ENCODE results near the gene OTULIN. TPM values are rescaled to one million over a fixed set of nuclear protein-coding genes. Genes with fewer than 3 reads are reported as not detected.

OTULIN gene
- total RNA-seq, 1 experiment from 2014 or later = 20.4 TPM

DNA sequence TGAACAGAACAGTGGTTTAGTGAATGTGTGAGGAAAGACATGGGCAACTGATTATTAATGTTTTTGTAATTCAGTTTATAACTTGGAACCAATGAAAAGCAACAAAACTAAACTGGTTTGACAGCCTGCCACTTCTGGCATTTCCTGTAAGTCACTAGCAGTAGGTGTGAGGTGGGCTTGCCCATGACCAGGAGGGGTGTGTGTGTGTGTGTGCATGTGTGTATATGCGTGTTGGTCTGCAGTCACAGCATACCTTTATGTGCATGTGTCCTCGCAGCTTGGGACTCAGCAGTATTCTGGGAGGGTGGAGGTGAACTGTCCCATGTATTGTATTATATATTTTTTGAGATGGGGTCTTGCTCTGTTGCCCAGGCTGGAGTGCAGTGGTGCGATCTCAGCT lies 32.3 kb downstream of the OTULIN start:
- DNase-seq (ENCODE audit: low spot score) = no peak

DNA sequence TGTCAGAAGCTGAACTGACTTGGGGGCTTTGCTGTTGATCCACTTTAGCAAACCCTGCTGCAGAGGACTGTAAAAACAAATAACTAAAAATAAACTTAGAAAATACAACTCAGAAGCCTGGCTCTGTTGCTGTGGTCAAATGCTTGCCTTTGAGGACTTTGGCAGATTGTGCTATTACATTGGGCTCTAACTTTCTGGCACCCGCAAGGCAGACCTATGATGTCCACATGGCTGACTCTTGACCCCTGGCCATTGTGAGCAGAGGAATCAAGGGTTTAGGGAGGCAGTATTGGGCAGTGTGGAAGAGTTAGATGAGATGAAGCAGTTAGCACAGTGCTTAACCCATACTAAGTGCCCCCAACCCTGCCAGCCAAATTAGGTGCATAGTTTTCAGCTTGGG lies 34.0 kb downstream of the OTULIN start:
- DNase-seq (ENCODE audit: low spot score) = no peak

GRCh38 chr5:14699159-14699558 lies 34.6 kb downstream of the OTULIN start:
- DNase-seq (ENCODE audit: low spot score) = no peak

DNA sequence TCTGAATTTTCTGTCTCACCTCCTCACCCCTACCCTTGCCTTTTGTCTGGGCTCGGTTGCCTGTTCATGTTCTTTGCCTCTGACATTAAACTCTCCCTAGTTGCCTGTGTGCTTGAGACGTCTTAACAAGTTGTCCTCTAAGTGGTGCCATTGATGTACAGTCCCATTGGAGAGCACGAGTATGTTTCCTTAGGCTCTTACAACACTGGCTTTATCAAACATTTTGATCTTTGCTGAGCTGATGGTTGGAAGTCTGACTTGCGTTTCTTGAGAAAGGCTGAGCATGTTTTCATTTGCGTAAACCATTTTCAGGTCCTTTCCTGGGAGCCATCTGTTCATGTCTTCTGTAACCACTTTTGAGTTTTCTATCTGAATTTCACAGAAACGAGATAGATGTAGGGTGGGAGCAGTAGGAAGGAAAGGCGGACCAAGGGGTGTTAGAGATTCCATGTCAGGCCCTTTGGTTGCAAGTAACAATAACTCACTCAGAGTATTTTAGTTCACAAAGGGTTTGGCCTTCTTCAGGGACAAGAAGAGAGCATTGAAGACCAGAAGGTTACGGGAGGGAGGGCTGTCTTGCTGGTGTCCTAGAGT lies 35.4 kb downstream of the OTULIN start:
- no peak for DNase-seq (ENCODE audit: low spot score)

DNA sequence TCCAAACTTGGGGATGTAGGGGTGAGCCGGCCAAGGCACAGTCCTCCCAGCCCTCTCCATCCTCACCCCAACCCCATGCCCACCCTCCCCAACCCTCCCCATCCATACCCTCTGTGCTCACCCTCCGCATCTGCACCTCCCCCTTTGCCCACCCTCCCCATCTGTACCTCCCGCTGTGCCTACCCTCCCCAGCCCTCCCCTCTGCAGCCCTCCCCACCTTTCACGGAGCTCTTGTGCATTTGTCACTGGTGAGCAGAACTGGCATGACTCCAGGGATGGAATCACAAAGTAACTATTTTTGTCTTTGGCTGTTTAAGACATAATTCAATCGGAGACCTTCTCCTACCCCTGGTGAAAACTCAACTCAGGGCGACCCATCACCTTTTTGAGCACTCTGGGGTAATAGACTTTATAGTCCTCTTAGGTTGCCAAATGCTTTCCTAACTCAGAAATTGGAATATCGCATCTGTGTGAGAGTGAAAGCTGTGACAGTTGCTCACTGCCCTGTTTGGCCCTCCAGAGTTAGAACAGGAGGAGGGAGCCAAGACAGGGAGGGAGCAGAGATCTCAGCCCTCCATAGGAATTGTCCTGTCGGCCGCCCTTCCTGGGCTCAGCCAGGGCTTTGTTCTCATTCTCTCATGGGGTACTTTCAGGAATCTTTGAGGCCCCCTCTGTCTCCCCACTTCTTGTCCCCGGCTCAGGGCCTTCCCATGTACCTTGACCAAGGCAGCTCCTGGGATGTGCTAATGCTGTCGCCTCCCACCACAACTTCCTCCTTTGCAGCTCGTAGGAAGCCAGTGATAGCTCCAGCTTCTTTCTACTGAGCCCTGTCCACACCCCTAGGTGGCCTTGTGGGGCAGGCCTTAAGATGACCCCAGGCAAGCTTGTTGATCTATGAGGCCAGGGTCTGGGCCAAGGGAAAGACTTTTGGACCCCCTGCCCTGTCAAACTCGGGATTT lies 36.2 kb downstream of the OTULIN start:
- no peak for DNase-seq (ENCODE audit: low spot score)

DNA sequence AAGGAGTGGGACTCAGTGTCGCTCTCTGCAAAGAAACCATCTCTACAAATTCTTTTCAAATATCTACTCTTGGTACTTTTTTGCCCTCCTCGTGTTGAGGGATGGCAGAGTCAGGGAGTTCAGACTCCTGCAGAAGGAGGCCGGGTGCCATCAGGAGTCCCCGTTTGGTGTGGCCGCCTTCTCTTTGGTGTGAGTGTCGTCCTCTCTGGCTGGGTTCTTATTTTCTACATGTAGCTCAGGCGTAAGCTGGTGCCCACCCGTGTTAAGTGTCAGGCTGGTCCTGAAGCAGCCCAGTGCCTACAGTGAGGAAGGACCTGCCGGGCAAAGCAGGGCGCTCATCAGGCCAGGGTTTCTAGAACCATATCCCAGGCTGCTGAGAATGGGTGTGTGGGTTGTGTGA lies 37.0 kb downstream of the OTULIN start:
- no peak for DNase-seq (ENCODE audit: low spot score)

- no peak for DNase-seq (ENCODE audit: low spot score)
These were observed 37.8 kb downstream of the OTULIN start for GRCh38 chr5:14702238-14702839.

- DNase-seq (ENCODE audit: low spot score) = no peak
These were observed 41.0 kb downstream of the OTULIN start for GRCh38 chr5:14705556-14705955.

GRCh38 chr5:14706615-14707021 lies 42.1 kb downstream of the OTULIN start:
- DNase-seq (ENCODE audit: low spot score) = no peak

- DNase-seq (ENCODE audit: low spot score) = no peak
These were observed 43.4 kb downstream of the OTULIN start for GRCh38 chr5:14707811-14708390.

DNA sequence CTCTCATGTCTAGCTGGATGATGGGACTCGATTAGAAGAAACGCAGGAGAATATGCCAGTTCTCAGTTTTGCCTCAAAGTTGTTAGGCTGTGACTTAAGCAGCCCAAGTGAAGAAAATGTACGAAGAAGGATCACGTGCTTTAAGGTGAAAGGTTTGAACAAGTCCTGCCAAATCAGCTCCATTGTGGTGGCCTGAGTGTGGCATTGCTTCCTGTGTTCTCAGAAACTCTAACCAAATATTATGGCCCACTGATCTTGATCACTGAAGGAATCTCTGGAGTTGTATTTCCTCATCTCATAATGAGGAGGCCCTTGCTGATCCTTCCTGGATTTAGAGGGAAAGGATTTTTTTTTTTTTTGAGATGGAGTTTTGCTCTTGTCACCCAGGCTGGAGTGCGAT lies 44.0 kb downstream of the OTULIN start:
- no peak for DNase-seq (ENCODE audit: low spot score)

- no peak for DNase-seq (ENCODE audit: low spot score)
These were observed 45.9 kb downstream of the OTULIN start for GRCh38 chr5:14710313-14710994.

DNA sequence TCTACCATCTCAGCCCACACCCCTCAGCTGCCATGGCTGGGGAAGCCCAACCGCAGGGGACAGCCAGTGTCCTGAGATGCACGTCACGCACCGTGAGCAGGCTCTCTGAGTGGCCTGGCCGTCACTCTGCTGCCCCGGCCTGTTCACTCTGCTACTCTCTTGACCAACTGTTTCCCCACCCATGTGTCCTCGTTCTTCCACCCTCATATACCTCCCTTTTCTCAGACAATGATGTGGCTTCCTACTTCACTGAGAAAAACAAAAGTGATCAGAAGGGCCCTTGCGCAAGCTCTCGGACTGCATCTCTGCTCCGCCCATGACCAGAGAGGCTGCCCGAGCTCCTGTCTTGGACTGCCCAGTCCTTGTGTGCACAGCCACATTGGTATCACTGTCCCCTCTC lies 47.6 kb downstream of the OTULIN start:
- DNase-seq (ENCODE audit: low spot score) = no peak

DNA sequence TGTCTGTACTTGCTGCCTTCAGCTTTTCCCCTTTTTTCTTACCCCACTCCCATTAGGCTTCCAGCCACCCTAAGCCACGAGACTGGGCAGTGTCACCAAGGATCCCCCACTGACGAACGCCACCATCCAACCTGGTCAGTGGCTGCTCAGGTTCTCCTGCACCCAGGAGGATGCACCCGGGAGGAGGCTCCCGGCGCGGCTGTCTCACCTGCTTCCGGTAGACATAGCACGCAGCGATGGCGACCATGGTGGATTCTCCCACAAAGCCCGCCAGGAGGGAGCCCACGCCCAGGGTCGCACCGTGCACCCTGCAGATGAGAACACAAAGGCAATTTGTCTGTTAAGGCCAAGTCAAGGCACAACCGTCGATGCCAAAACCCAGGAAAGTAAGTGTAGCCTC lies 48.1 kb downstream of the OTULIN start:
- DNase-seq (ENCODE audit: low spot score) = no peak

DNA sequence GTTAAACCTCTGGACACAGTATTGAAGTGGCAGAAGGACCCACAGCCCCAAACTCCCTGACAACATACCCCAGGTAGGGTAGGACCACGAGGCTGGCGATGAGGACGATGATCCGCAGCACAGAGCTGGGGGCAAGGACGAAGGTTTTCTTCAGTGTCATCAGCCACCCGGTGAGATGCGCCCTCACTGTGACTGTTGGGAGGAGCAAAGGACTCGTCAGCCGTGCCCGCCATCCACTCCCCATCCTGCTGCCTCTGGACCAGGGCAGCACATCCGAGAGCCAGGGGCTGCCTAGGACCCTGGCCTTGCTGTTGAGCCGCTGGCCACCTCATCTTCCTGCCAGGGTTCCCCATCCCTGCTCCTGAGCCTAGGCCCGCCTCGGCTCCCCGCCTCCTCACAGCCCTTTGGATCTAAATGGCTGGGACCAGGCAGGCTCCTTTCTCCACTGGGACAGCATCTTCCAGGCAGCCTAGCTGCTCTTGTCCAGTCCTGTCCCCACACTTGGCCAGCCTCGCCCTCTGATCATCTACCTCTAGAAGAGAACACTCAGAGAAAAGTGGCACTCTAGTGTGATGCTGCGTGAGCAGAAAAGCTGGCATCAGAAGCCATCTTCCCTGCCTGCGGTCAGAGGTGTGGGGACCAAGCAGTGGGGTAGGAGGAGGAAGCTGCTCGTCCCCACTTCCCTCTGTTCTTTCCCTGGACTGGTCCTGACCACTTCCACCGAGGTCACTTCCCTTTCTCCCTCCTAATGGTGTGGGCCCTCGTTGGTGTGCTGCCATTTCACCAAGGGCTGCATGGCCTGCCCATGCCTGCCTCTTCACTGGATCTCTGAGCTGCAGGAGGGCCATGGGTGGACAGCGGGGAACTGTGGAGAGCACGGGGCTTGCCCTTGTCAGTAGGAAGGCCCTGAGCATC lies 49.2 kb downstream of the OTULIN start:
- DNase-seq (ENCODE audit: low spot score) = no peak

- DNase-seq (ENCODE audit: low spot score) = peak; percentile 9
These were observed 50.2 kb downstream of the OTULIN start for GRCh38 chr5:14714706-14715105.

GRCh38 chr5:14715481-14715880 lies 51.0 kb downstream of the OTULIN start:
- DNase-seq (ENCODE audit: low spot score) = no peak

DNA sequence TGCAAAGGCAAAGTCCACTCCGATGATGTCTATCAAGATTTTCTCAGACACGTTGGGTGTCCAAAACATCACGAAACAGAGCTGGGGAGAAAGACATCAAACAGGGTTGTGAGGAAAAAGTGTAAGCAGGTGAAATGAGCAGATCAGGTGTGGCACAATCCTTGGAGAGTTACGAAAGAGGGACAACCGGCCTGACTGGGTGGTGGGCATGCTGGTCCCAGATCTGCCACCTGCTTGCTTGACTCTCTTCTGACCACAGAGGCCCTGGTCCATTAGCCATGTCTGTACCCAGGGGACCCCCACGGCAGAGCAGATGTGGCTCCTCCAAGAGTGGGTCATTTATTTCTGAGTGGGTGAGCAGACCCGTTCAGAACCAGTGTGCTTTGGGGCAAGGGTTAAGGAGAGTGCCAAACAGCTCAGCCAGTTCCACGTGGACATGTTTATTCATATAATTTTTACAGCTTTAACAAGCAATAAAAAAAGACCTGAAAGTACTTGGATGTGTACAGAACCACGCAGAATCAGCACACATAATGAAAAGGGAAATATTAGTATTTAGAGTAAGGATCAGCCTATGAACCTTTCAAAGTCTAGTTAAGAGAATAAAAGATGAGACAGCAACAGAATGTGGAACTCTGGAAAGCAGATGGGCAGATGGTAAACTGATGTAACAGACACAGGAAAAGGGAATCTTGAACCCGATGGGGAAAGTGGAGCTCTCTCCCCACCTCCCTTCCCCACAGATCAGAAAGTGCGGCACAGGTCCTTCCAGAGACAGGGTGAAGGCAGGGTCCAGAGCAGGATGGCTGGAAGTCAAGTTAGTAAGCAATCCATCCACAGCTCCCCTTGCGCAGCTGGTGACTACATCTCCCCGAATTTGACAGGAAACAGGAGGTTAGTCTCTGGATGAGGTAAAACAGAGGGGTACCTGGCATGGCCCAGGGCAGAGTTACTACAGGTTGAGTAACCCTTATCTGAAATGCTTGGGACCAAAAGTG lies 52.5 kb downstream of the OTULIN start:
- no peak for DNase-seq (ENCODE audit: low spot score)

DNA sequence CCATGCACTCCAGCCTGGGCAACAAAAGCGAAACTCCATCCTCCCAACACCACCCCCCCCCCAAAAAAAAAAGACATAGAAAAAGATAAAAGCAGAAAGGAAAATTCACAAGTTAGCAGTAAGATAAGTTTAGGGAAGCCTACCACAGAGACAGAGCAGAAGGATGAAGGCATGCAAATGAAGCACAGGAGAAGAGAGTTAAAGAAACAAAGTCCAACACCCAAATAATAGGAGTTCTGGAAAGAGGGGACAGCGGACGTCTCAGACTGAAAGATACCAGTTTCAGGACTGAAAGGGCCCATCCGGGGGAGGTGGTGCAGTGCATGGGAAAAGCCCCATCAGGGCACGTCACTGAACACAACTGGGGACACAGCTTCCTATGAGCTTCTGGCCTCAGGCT lies 54.3 kb downstream of the OTULIN start:
- DNase-seq (ENCODE audit: low spot score) = no peak
